ENCODE results near the gene SEC61B. TPM values are rescaled to one million over a fixed set of nuclear protein-coding genes. Genes with fewer than 3 reads are reported as not detected.
"Not testable (repeated sequence)": the region's sequence is repeated elsewhere in the genome, so short reads cannot be mapped to it uniquely, and the experiment has no call there.

Gene SEC61B
- total RNA-seq, 1 donor from 2014 or later, result 170 TPM

- ATAC-seq, result no peak
Observed at GRCh38 chr9:99190597-99191283, 31.3 kb upstream of the SEC61B start.

GRCh38 chr9:99192786-99193465 lies 29.2 kb upstream of the SEC61B start:
- DNase-seq (ENCODE audit: low spot score), result no peak
- ATAC-seq, result no peak

More at GRCh38 chr9:99190597-99191283, 31.3 kb upstream of the SEC61B start:
- DNase-seq (ENCODE audit: low spot score), result no peak

- no peak for ATAC-seq
Observed at GRCh38 chr9:99193466-99193821, 28.6 kb upstream of the SEC61B start.

GRCh38 chr9:99196484-99196883 lies 25.6 kb upstream of the SEC61B start:
- not testable (repeated sequence) for DNase-seq (ENCODE audit: low spot score); ATAC-seq

More at GRCh38 chr9:99193466-99193821, 28.6 kb upstream of the SEC61B start:
- DNase-seq (ENCODE audit: low spot score), result no peak

GRCh38 chr9:99197124-99197630 lies 24.9 kb upstream of the SEC61B start:
- no peak for ATAC-seq

GRCh38 chr9:99197987-99198386 lies 24.1 kb upstream of the SEC61B start:
- DNase-seq (ENCODE audit: low spot score) (no peak), ATAC-seq (no peak)

More at GRCh38 chr9:99197124-99197630, 24.9 kb upstream of the SEC61B start:
- no peak for DNase-seq (ENCODE audit: low spot score)

GRCh38 chr9:99199938-99200539 lies 22.0 kb upstream of the SEC61B start:
- DNase-seq (ENCODE audit: low spot score) (no peak), ATAC-seq (no peak)

- DNase-seq (ENCODE audit: low spot score) (no peak), ATAC-seq (no peak)
Observed at GRCh38 chr9:99201603-99202002, 20.5 kb upstream of the SEC61B start.

GRCh38 chr9:99210572-99210971 lies 11.5 kb upstream of the SEC61B start:
- ATAC-seq, result no peak
- DNase-seq (ENCODE audit: low spot score), result no peak

GRCh38 chr9:99211746-99212145 lies 10.3 kb upstream of the SEC61B start:
- DNase-seq (ENCODE audit: low spot score) (no peak), ATAC-seq (no peak)

GRCh38 chr9:99213197-99213596 lies 8.9 kb upstream of the SEC61B start:
- DNase-seq (ENCODE audit: low spot score) (no peak), ATAC-seq (no peak)

- DNase-seq (ENCODE audit: low spot score) (no peak), ATAC-seq (no peak)
Observed at GRCh38 chr9:99216073-99216472, 6.0 kb upstream of the SEC61B start.

- no peak for ATAC-seq
- DNase-seq (ENCODE audit: low spot score), result no peak
Observed at GRCh38 chr9:99220011-99220410, 2.1 kb upstream of the SEC61B start.

- ATAC-seq (no peak), DNase-seq (ENCODE audit: low spot score) (no peak)
Observed at GRCh38 chr9:99221266-99221620, 839 bp upstream of the SEC61B start.

- ATAC-seq, result peak; percentile 38
- no peak for DNase-seq (ENCODE audit: low spot score)
Observed at GRCh38 chr9:99222416-99223270, 561 bp downstream of the SEC61B start.

- DNase-seq (ENCODE audit: low spot score), result no peak
- ATAC-seq, result no peak
Observed at GRCh38 chr9:99224445-99224844, 2.4 kb downstream of the SEC61B start.

GRCh38 chr9:99226054-99226453 lies 4.0 kb downstream of the SEC61B start:
- ATAC-seq (no peak), DNase-seq (ENCODE audit: low spot score) (no peak)

- DNase-seq (ENCODE audit: low spot score) (no peak), ATAC-seq (no peak)
Observed at GRCh38 chr9:99230206-99230605, 8.1 kb downstream of the SEC61B start.

GRCh38 chr9:99231711-99232110 lies 9.6 kb downstream of the SEC61B start:
- ATAC-seq (peak; percentile 47), DNase-seq (ENCODE audit: low spot score) (no peak)

- DNase-seq (ENCODE audit: low spot score) (no peak), ATAC-seq (no peak)
Observed at GRCh38 chr9:99234618-99235017, 12.5 kb downstream of the SEC61B start.

- ATAC-seq (no peak), DNase-seq (ENCODE audit: low spot score) (no peak)
Observed at GRCh38 chr9:99235069-99235468, 13.0 kb downstream of the SEC61B start.

All from left lobe of liver (tissue), 2 donors.